Stimulated activated CD4-positive, alpha-beta T cell treated with anti-CD3 and anti-CD28 coated beads, Interleukin-4, amount 100 ng/mL, for 1 hour (primary cell): ENCODE results near the gene FBN3.

Experiments used
- DNase-seq: peaks from one replicate; pipeline ENCODE4 v3.0.0-alpha.2; 2020

Gene FBN3

DNA sequence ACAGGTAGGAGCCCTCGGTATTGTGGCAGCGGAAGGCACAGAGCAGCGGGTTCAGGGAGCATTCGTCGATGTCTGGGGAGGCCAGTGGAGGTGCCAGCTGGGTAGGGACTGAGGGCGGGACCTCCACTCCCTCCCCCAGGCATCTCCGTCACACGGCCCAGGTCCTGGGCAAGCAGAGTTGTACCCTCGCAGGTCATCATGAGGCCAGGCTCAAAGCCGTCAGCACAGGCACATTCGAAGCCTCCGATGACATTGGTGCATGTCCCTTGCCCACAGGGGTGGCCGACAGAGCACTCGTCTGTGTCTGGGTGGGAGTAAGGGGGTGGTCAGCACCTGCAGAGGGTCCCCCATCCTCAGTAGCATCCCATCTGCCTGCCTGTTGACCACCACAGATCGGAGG, 61.5 kb downstream of the FBN3 start:
- DNase-seq, result no peak

DNA sequence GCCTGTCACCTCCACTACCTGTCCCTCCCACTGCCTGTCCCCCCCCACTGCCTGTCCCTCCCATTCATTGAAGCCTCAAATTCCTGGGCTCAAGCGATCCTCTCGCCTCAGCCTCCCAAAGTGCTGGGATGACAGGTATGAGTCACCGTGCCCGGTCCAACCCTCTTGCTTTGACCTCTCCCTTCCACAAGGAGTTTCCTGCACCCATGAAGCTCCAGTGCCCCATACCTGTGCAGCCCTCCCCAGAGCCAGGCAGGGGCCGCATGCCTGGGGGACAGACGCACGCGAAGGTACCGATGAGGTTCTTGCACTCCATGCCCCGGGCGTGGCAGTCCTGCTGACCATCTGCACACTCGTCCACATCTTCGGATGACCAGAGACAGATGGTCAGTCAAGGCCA, 62.5 kb downstream of the FBN3 start:
- DNase-seq, result no peak

GRCh38 chr19:8085598-8086408, 63.6 kb downstream of the FBN3 start:
- DNase-seq, result no peak

DNA sequence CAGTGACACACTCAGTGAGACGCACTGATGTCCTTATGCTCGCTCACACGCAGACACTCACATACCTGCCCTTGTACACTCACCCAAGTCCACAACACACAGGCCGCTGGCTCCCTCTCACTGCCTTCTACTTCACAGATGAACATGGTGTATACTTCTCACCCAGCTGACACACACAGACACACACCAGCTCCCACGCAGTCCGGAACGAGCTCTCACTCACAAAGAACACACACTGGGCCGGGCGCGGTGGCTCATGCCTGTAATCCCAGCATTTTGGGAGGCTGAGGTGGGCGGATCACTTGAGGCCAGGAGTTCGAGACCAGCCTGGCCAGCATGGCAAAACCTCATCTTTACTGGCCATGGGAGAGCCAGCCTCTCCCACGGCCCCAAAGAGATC, 65.2 kb downstream of the FBN3 start:
- no peak for DNase-seq

GRCh38 chr19:8083141-8083540, 66.3 kb downstream of the FBN3 start:
- DNase-seq, result no peak

- no peak for DNase-seq
Measured at GRCh38 chr19:8081569-8082550, 67.5 kb downstream of the FBN3 start.

DNA sequence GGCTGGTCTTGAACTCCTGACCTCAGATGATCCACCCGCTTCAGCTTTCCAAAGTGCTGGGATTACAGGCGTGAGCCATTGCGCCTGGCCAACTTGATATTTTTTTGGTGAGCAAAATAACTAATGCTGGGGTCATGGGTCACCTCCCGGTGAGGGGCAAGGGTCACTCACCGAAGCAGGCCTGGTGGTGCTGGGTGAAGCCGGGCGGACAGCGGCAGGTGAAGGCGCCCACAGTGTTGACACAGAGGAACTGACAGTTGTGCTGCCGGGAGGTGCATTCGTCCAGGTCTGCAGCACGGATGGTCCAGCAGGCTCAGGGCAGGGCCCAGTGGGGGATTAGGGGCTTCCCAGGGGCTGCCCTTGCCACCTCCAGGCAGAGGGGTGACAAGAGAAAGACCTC, 68.6 kb downstream of the FBN3 start:
- DNase-seq, result no peak

DNA sequence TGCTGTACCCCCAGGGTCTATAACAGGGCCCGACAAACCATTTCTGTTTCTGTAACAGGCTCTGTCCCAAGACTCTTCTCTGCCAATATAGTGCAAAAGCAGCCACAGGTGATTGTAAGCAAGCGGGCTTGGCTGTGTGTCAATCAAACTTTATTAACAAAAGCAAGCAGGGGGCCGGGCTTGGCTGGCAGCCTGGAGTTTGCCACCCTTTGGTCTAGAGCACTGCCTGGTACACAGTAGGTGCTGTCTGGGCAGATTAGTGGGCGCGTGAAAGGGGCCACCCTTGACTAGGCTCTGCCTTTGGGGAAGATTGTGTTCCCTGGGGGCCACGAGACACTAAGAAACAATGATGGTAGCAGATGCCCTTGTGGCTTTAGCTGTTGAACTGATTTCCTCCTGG, 69.4 kb downstream of the FBN3 start:
- no peak for DNase-seq

GRCh38 chr19:8075158-8076074, 74.0 kb downstream of the FBN3 start:
- no peak for DNase-seq

GRCh38 chr19:8074501-8074900, 74.9 kb downstream of the FBN3 start:
- DNase-seq, result no peak

DNA sequence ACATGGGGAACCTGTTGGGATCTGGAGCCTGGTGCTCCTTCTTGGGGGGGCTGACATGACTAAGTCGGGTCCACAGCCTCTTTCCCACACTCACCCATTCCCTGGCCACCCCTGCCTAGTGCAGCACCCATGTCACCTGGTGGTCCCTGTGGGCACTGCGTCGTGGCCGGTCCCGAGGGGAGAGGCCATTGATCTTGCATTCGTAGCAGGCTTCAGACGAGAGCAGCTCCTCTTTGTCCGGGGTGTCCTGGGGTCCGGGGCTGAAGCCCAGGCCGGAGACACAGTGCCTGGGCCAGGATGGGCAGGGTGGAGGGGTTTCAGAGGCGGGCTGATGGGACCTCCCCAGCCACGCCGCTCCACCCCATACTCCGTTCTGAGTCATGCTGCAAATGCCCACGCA, 77.5 kb downstream of the FBN3 start:
- DNase-seq, result no peak

DNA sequence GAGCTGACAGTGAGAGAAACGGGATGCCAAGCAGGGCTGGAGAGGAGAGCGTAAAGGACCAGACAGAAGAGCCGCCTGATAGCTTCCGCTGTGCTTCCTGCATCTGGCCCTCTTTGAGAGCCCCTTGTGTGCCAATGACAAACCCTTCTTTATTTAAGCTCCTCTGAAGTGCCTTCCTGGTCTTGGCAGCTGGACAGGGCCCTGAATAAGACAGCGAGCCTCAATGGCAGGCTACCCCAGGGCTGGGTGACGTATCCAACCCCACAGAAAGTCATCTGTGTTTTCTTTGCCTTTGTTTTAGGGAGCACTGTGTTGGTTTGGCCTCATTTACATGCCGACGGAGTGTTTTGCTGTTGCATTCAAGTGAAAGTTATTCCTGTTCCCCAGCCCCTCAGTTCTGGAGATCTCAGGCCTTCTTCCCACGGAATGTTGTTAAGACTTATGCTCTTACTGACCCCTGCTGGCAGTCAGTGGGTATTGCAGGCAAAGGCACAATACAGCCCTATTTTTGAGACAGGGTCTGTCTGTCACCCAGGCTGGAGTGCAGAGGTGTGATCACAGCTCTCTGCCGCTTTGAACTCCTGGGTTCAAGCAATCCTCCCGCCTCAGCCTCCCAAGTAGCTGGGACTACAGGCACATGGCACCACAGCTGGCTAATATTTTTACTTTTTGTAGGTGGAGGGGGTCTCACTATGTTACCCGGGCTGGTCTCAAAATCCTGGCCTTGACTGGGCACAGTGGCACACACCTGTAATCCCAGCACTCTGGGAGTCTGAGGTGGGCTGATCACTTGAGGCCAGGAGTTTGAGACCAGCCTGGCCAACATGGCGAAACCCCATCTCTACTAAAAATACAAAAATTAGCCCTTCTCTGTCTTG, 80.1 kb downstream of the FBN3 start:
- no peak for DNase-seq

DNA sequence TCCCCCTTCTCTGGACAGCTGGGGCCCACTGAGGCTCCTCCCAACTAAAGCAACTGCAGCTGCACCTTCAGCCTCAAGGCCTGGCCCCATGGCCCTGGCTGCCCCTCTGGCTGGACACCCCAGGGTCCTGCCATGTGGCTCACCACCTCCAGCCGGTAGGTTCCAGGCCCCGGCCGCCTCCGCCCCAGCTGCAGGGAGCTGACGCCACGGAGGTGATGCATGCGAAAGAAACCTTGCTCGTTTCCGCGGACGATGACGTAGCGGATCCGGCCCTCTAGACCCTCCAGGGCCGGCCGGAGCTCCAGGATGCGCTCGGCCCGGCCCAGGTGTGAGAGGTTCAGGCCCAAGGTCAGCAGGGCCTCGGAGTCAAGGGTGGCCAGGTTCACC, 83.5 kb downstream of the FBN3 start:
- DNase-seq, result no peak

DNA sequence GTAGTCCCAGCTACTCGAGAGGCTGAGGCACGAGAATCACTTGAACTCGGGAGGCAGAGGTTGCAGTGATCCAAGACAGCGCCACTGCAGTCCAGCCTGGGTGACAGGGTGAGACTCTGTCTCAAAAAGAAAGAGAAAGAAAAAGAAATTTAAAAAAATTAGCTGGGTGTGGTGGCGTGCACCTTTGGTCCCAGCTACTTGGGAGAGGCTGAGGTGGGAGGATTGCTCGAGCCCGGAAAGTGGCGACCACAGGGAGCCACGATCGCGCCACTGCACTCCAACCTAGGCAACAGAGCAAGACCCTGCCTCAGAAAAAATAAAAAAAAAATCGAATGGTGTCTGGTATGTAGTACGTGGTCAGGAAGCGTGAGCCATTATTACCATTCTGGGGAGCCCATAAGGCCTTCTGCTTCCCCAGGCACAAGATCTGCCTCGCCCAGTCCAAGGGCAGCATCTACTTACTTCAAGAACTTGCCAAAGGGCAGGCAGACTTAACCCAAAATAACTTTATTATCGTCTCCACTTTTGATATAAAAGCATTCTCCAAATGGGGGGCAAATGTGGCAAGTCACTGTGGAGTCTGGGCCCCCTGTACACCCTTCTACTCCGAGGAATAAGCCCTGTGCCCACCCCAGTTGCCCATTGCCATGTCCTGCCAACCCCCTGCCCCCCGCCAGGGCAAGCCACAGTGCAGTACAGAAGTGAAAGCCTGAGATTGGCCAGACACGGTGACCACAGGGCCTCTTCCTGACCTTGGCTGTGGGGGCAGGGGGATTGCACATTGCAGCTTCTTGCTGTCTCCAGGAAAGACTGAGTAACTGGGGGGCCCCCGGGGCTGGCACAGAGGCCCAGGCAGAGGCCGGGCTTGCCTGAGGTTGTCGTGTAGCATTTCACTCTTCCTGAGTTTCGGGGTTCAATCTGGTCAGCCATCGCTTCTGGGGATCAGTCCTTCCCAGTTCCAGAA, 84.2 kb downstream of the FBN3 start:
- no peak for DNase-seq

DNA sequence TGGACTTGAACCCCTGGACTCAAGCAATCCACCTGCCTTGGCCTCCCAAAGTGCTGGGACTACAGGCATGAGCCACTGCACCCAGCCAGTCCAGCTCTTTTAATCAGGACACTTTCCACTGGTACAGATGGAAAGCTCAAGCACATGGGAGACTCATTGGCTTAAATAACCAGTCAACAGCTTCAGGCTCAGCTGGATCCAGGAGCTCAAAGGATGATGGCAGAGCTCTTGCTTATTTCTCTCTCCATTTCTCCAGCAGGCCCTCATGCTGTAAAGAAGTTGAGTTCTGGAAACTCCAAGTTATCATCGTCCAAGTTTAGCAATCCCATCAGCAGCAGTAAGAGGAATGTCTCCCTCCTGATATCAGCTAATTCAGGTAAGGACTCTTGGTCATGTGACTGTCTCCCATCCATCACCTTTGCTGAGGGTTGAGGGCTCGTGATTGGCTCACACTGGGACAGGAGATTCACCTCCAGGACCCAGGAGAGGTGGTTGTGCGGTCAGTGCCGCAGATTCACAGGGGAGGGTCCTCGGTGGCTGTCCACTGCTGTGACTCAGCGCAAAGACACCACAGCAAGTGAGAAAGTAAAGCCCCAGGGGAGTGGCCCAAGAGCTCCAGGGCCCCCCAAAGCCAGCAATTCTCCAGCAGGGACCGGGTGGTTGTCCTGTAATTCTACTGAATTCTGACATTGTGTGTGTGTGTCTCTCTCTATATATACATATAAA, 91.7 kb downstream of the FBN3 start:
- DNase-seq, result no peak

DNA sequence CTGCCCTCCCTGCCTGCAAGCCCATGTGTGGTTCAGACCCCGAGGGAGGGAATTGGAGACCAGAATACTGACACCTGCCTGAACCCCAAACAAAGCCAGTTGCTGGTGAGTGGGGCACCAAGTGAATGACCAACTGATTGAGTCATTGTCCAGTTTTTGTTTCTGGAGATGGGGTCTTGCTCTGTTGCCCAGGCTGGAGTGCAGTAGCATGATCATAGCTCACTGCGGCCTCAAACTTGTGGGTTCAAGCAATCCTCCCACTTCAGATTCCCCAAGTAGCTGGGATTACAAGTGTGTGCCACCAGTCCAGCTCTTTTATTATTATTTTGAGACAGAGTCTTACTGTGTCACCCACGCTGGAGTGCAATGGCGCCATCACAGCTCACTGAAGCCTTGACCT, 92.9 kb downstream of the FBN3 start:
- DNase-seq, result no peak

- no peak for DNase-seq
Measured at GRCh38 chr19:8054169-8054568, 95.2 kb downstream of the FBN3 start.

- no peak for DNase-seq
Measured at GRCh38 chr19:8052464-8052859, 96.9 kb downstream of the FBN3 start, which contains the start of gene CCL25. Gene CCL25 (plus strand): TSS chr19:8052760. CDS start chr19:8053050, 290 bp downstream.

- peak; percentile 91 for DNase-seq
Measured at GRCh38 chr19:8050274-8051096, 98.9 kb downstream of the FBN3 start.
